ENCODE results near the gene OTUD5.

The OTUD5 gene

DNA sequence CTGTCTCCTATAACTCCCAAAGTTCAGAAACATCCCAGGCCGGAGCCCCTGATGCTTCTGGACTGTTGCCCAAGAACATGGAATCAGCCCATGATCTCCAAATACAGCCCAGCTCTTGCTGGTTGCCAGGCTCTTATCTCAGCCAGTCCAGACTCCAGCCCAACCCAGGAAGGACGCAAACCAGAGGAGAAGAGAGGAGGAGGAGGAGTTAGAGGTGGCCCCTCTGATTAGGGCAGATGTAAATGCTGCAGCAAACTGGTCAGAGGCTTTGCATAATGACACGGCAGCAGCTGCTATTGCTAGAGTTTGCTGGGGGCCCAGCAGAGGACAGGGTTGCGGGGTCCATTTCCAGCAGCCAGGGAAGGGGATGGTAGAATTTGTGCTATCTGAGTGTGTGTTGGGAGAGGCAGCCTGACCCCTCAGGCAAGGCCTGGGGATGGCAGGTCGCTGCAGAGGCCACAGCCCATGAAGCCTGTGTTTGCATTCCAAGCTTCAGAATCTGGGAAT lies 4.2 kb upstream of the OTUD5 start:
- Histone ChIP-seq H3K36me3 (no peaks in the 10 kb centered on the region), H3K9me3 (no peaks in the 10 kb centered on the region), H3K4me1 (peaks cover 10% of the 10 kb centered on the region), H3K4me3 (ENCODE audit: low read depth, low read length) (no peak overlapping the region), H3K27me3 (no peaks in the 10 kb centered on the region)
- DNase-seq: peak; percentile 67
- TF ChIP-seq, protein P1, sequence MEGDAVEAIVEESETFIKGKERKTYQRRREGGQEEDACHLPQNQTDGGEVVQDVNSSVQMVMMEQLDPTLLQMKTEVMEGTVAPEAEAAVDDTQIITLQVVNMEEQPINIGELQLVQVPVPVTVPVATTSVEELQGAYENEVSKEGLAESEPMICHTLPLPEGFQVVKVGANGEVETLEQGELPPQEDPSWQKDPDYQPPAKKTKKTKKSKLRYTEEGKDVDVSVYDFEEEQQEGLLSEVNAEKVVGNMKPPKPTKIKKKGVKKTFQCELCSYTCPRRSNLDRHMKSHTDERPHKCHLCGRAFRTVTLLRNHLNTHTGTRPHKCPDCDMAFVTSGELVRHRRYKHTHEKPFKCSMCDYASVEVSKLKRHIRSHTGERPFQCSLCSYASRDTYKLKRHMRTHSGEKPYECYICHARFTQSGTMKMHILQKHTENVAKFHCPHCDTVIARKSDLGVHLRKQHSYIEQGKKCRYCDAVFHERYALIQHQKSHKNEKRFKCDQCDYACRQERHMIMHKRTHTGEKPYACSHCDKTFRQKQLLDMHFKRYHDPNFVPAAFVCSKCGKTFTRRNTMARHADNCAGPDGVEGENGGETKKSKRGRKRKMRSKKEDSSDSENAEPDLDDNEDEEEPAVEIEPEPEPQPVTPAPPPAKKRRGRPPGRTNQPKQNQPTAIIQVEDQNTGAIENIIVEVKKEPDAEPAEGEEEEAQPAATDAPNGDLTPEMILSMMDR (IDR thresholded peaks at IDR 0.05; ENCODE audit: low read depth, low read length): no peak

DNA sequence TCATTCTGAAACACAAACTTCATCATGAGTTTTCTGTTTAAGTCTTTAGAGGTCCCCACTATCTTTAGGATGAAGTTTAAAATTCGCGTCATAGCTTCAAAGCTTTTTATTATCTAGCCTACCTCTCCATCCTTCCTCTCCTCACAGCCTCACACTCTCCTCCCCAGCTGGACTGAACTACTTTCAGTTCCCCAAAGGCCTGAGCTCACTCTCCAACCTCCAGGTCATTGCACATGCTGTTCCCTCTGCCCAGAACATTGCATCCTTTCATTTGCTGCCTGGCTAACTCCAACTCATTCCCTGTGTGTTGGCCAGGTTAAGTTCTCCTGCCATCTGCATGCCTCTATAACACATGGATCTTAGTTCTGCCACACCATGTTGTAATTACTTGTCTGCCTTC lies 2.9 kb upstream of the OTUD5 start:
- Histone ChIP-seq H3K4me1 (peaks cover 10% of the 10 kb centered on the region), H3K4me3 (ENCODE audit: low read depth, low read length) (no peak overlapping the region), H3K9me3 (no peaks in the 10 kb centered on the region), H3K27me3 (no peaks in the 10 kb centered on the region), H3K36me3 (peaks cover 4% of the 10 kb centered on the region)
- DNase-seq: no peak
- TF ChIP-seq, protein P1 (IDR thresholded peaks at IDR 0.05; ENCODE audit: low read depth, low read length): no peak

DNA sequence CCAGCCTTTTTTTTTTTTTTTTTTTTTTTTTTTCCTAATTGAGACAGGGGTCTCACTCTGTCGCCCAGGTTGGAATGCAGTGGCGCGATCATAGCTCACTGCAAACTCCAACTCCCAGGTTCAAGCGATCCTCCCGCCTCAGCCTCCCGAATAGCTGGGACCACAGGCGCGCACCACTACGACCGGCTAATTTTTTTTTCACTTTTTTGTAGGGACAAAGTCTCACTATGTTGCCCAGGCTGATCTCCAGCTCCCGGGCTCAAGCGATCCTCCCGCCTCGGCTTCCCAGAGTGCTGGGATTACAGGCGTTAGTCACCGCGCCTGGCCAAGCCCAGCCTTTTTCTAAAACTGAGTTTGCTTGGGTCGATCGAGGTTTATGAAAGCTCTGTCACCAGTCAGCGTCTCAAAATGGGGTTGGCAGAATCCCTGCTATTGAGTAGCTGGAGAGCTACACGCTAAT lies 1.3 kb upstream of the OTUD5 start:
- DNase-seq: peak; percentile 12
- TF ChIP-seq, protein P1 (IDR thresholded peaks at IDR 0.05; ENCODE audit: low read depth, low read length): no peak

DNA sequence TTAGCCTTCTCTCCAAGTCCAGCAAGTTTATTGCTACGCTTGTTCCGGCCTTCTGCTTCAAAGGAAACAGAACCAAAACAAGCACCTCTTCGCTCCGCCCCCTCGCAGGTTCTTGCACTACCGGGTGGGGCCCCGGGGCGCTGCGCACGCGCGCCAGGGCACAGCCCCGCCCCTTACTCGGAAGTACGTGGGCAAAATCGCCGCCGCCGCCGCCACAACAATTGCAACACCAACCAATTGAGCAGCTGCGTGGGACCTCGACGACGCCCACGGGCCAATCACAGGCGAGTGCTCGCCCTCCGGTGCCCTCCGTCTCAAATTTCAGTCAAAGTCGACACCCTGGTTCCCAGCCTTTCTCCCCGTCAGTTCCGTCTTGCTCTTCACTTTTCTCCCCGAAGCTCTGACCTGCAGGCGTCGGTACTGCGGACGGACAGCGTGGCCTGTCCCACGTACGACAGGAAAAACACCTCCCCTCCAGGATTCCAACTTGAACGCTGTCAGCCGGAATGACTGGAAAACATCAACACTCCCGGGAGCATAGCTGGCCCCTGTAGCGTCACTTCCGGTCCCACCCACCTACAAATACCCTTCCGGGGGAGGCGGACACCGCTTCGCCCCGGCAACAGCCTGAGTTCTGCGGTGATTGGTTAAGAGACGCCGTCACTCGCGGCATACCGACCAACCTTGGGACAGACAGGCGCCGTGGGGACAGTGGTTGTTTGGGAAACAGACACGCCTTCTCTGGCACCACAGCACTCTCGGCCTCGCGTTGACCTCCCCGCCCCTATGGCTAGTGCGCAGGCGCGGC lies 624 bp upstream of the OTUD5 start:
- Histone ChIP-seq H3K36me3 (peaks cover 8% of the 10 kb centered on the region), H3K4me1 (peaks cover 10% of the 10 kb centered on the region), H3K9me3 (no peaks in the 10 kb centered on the region), H3K27me3 (no peaks in the 10 kb centered on the region), H3K4me3 (ENCODE audit: low read depth, low read length) (peak overlapping the region; percentile 68)
- TF ChIP-seq, protein P1 (IDR thresholded peaks at IDR 0.05; ENCODE audit: low read depth, low read length): no peak
- DNase-seq: peak; percentile 93

More for the DNA sequence above, 1.3 kb upstream of the OTUD5 start:
- H3K4me3 ChIP-seq (ENCODE audit: low read depth, low read length): peak overlapping the region; percentile 68
- peaks cover 8% of the 10 kb centered on the region for H3K36me3 ChIP-seq
- H3K27me3 ChIP-seq: no peaks in the 10 kb centered on the region
- H3K9me3 ChIP-seq: no peaks in the 10 kb centered on the region
- peaks cover 10% of the 10 kb centered on the region for H3K4me1 ChIP-seq

DNA sequence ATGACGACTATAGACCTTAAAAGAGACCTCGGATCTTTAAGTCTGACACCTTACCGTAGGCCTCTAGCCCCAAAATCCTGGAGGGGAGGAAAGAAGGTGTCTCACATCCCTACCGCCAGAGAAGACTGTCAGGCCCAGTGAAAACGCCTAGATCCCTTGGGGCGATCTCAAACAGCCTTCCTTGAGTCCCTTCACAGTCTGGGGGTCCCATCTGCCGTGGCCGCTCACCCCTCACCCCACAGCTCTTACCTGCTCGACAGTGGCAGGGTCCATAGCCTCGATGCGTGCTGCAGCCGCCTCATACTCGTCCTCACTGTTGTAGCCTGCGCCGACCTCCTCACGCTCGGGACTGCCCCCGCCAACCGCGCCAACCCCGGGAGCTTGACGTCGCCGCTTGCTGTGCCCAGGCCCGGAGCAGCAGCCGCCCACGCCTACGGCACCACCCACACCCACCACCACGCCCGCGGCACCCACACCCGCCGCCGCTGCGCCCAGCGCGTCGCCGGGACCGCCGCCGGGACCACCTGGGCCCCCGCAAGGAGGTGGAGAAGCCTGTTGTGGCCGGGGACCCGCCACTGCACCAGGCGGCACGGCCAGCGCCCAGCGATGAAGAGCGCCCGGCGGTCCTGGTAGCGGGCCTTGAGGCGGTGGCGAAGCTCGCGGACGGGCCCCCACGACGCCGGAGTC lies 536 bp downstream of the OTUD5 start:
- peak; percentile 7 for DNase-seq

More for the DNA sequence above, 536 bp downstream of the OTUD5 start:
- TF ChIP-seq, protein P1 (IDR thresholded peaks at IDR 0.05; ENCODE audit: low read depth, low read length): no peak
- Histone ChIP-seq H3K36me3 (peaks cover 8% of the 10 kb centered on the region), H3K9me3 (no peaks in the 10 kb centered on the region), H3K4me3 (ENCODE audit: low read depth, low read length) (peak overlapping the region; percentile 68), H3K27me3 (no peaks in the 10 kb centered on the region), H3K4me1 (peaks cover 6% of the 10 kb centered on the region)
